ENCODE results near the gene OGDHL. TPM values are rescaled to one million over a fixed set of nuclear protein-coding genes. Genes with fewer than 3 reads are reported as not detected.
A peak's percentile ranks its signal among the peaks of the same experiment; 100 is the strongest.

Gene OGDHL
- total RNA-seq = 1 to 10 TPM in 2 of 4 donors, under 1 TPM in 2; 0.62 to 1.8 (median 1.2) TPM

- Histone ChIP-seq H3K36me3 (no peaks in the 10 kb centered on the region), H3K27me3 (peaks cover 74% of the 10 kb centered on the region), H3K4me1 (peaks cover 0 to 12% (median 0%) of the 10 kb centered on the region in 3 donors), H3K4me3 (peak within 1 kb of the TSS in 1 of 2 donors; percentile 59), H3K9me3 (peaks cover 0 to 10% (median 0%) of the 10 kb centered on the region in 3 donors), H3K27ac (no peak within 1 kb of the TSS)
- ATAC-seq = peak; percentile 52
- WGBS, 2 donors (ENCODE audit: low coverage in 1 of 2) = 0% methylated on average over 1 of the region's 81 CpGs; no CpG with 5 or more reads in 1 of the 2 donors
- TF ChIP-seq EP300 (IDR thresholded peaks at IDR 0.05) (no peak), POLR2AphosphoS5 (IDR thresholded peaks at IDR 0.05) (no peak), POLR2A (IDR thresholded peaks at IDR 0.05) (no peak), CTCF (IDR thresholded peaks at IDR 0.05) (no peak)
These were observed at the start of gene OGDHL for GRCh38 chr10:49761789-49762565. OGDHL (minus strand) TSS chr10:49762323; CDS start chr10:49758592, 3,731 bp downstream.

GRCh38 chr10:49803988-49804387, 41.9 kb upstream of the OGDHL start:
- TF ChIP-seq POLR2A (IDR thresholded peaks at IDR 0.05) (no peak), CTCF (IDR thresholded peaks at IDR 0.05) (no peak), EP300 (IDR thresholded peaks at IDR 0.05) (no peak), POLR2AphosphoS5 (IDR thresholded peaks at IDR 0.05) (no peak)
- WGBS, 2 donors (ENCODE audit: low coverage in 1 of 2) = 80 to 89% methylated on average over 1 to 2 of the region's 2 CpGs
- H3K36me3 ChIP-seq = no peaks in the 10 kb centered on the region
- H3K9me3 ChIP-seq = peaks cover 0 to 15% (median 0%) of the 10 kb centered on the region in 3 donors
- no peaks in the 10 kb centered on the region for H3K27me3 ChIP-seq
- no peak for ATAC-seq
- H3K27ac ChIP-seq = no peak overlapping the region
- no peaks in the 10 kb centered on the region for H3K4me1 ChIP-seq
- H3K4me3 ChIP-seq = no peak overlapping the region

GRCh38 chr10:49798275-49798674, 36.2 kb upstream of the OGDHL start:
- no peaks in the 10 kb centered on the region for H3K36me3 ChIP-seq
- no peak overlapping the region for H3K27ac ChIP-seq
- H3K9me3 ChIP-seq = no peaks in the 10 kb centered on the region
- H3K4me1 ChIP-seq = no peaks in the 10 kb centered on the region
- WGBS, 2 donors (ENCODE audit: low coverage in 1 of 2) = 84 to 90% methylated on average over 4 of the region's 4 CpGs
- TF ChIP-seq CTCF (IDR thresholded peaks at IDR 0.05) (no peak), EP300 (IDR thresholded peaks at IDR 0.05) (no peak), POLR2AphosphoS5 (IDR thresholded peaks at IDR 0.05) (no peak), POLR2A (IDR thresholded peaks at IDR 0.05) (no peak)
- H3K27me3 ChIP-seq = no peaks in the 10 kb centered on the region
- no peak overlapping the region for H3K4me3 ChIP-seq
- no peak for ATAC-seq

GRCh38 chr10:49791100-49791499, 29.0 kb upstream of the OGDHL start:
- Histone ChIP-seq H3K9me3 (no peaks in the 10 kb centered on the region), H3K4me1 (no peaks in the 10 kb centered on the region), H3K27me3 (no peaks in the 10 kb centered on the region), H3K4me3 (no peak overlapping the region), H3K36me3 (no peaks in the 10 kb centered on the region), H3K27ac (no peak overlapping the region)
- whole genome bisulfite sequencing, 2 donors (ENCODE audit: low coverage in 1 of 2) = 58 to 71% methylated on average over 3 to 5 of the region's 5 CpGs
- TF ChIP-seq POLR2A (IDR thresholded peaks at IDR 0.05) (no peak), CTCF (IDR thresholded peaks at IDR 0.05) (no peak), EP300 (IDR thresholded peaks at IDR 0.05) (no peak), POLR2AphosphoS5 (IDR thresholded peaks at IDR 0.05) (no peak)
- no peak for ATAC-seq

GRCh38 chr10:49784681-49785080, 22.6 kb upstream of the OGDHL start:
- no peaks in the 10 kb centered on the region for H3K4me1 ChIP-seq
- H3K4me3 ChIP-seq = no peak overlapping the region
- H3K9me3 ChIP-seq = no peaks in the 10 kb centered on the region
- TF ChIP-seq POLR2AphosphoS5 (IDR thresholded peaks at IDR 0.05) (no peak), EP300 (IDR thresholded peaks at IDR 0.05) (no peak), CTCF (IDR thresholded peaks at IDR 0.05) (no peak), POLR2A (IDR thresholded peaks at IDR 0.05) (no peak)
- peaks cover 8% of the 10 kb centered on the region for H3K27me3 ChIP-seq
- H3K27ac ChIP-seq = no peak overlapping the region
- 64 to 84% methylated on average over 2 to 7 of the region's 8 CpGs for WGBS, 2 donors (ENCODE audit: low coverage in 1 of 2)
- ATAC-seq = no peak
- H3K36me3 ChIP-seq = no peaks in the 10 kb centered on the region

Data from gastroesophageal sphincter (tissue), 4 donors.